GM23338 (cell line): Measurements from ENCODE around the gene THADA. TPM values are rescaled to one million over a fixed set of nuclear protein-coding genes. Genes with fewer than 3 reads are reported as not detected.

ENCODE experiments used
- ATAC-seq: fragments of 200-7000 bp; cut with Tn5 transposase; 3 replicates; pipeline ENCODE4 v1.9.1; 2020
- DNase-seq: peaks from one replicate; pipeline ENCODE4 v3.0.0-alpha.2; 2015; ENCODE audit warnings: low spot score
- H2AFZ ChIP-seq: fragments of 200-600 bp; sonication (generic); 2 replicates; pipeline ENCODE4 v1.8.0; 2016; ENCODE audit warnings: antibody characterized with exemption, mild to moderate bottlenecking, moderate library complexity
- H3F3A ChIP-seq: fragments of 200-600 bp; sonication (generic); replicated peaks from 2 replicates; pipeline ENCODE4 v1.8.0; 2017; ENCODE audit warnings: antibody characterized with exemption, mixed run types, low read depth
- H3K27ac ChIP-seq: fragments of 200-600 bp; sonication (generic); 2 replicates; pipeline ENCODE4 v1.6.1; 2016; ENCODE audit warnings: low read depth
- H3K27me3 ChIP-seq: fragments of 200-600 bp; sonication (generic); 2 replicates; pipeline ENCODE4 v1.8.0; 2016; ENCODE audit warnings: mild to moderate bottlenecking, mixed run types, moderate library complexity; ENCODE audit not compliant: insufficient read depth
- H3K36me3 ChIP-seq: fragments of 200-600 bp; sonication (generic); 2 replicates; pipeline ENCODE4 v1.8.0; 2016; ENCODE audit warnings: mild to moderate bottlenecking; ENCODE audit not compliant: insufficient read depth
- H3K4me1 ChIP-seq: fragments of 200-600 bp; sonication (generic); 2 replicates; pipeline ENCODE4 v1.8.0; 2016; ENCODE audit warnings: mild to moderate bottlenecking, moderate library complexity; ENCODE audit not compliant: insufficient read depth
- H3K4me2 ChIP-seq: fragments of 200-600 bp; sonication (generic); 2 replicates; pipeline ENCODE4 v1.7.1; 2017; ENCODE audit warnings: mixed run types
- H3K4me3 ChIP-seq: fragments of 200-600 bp; sonication (generic); 2 replicates; pipeline ENCODE4 v1.6.1; 2016; ENCODE audit warnings: mixed run types
- H3K79me2 ChIP-seq: fragments of 200-600 bp; sonication (generic); replicated peaks from 2 replicates; pipeline ENCODE4 v1.8.0; 2017; ENCODE audit warnings: mild to moderate bottlenecking; ENCODE audit not compliant: insufficient read depth
- H3K9me2 ChIP-seq: fragments of 200-600 bp; sonication (generic); 2 replicates; pipeline ENCODE4 v1.8.0; 2017; ENCODE audit not compliant: insufficient read depth
- H4K20me1 ChIP-seq: fragments of 200-600 bp; sonication (generic); replicated peaks from 2 replicates; pipeline ENCODE4 v1.8.0; 2017; ENCODE audit warnings: mild to moderate bottlenecking; ENCODE audit not compliant: insufficient read depth
- H3K27ac Mint-ChIP-seq: 2 replicates; pipeline ENCODE4 v1.8.0; 2020; ENCODE audit warnings: inconsistent platforms, mild to moderate bottlenecking, moderate library complexity, mixed read lengths
- H3K27me3 Mint-ChIP-seq: 3 replicates; pipeline ENCODE4 v1.8.0; 2022; ENCODE audit warnings: low read depth, mild to moderate bottlenecking, moderate library complexity, mixed read lengths, inconsistent platforms; ENCODE audit not compliant: insufficient read depth, poor library complexity
- H3K36me3 Mint-ChIP-seq: 3 replicates; pipeline ENCODE4 v1.8.0; 2021; ENCODE audit warnings: low read depth, mild to moderate bottlenecking, inconsistent platforms, moderate library complexity, mixed read lengths
- H3K4me1 Mint-ChIP-seq: 3 replicates; pipeline ENCODE4 v1.8.0; 2020; ENCODE audit warnings: mild to moderate bottlenecking, inconsistent platforms, mixed read lengths
- H3K4me3 Mint-ChIP-seq: 3 replicates; pipeline ENCODE4 v1.8.0; 2021; ENCODE audit warnings: moderate library complexity, mild to moderate bottlenecking, inconsistent platforms, mixed read lengths
- H3K9me3 Mint-ChIP-seq: 3 replicates; pipeline ENCODE4 v1.8.0; 2020; ENCODE audit warnings: moderate library complexity, mild to moderate bottlenecking, inconsistent platforms, mixed read lengths
- CREB1 ChIP-seq: fragments of 250-450 bp; sonication (Bioruptor Pico); IDR thresholded peaks from 2 replicates; pipeline ENCODE4 v1.5.0; 2020; ENCODE audit warnings: low read depth, mild to moderate bottlenecking, moderate library complexity
- EZH2 ChIP-seq: fragments of 200-600 bp; sonication (generic); IDR thresholded peaks from one replicate; pipeline ENCODE4 v1.8.0; 2017; ENCODE audit warnings: antibody characterized with exemption, mild to moderate bottlenecking, low read depth; ENCODE audit not compliant: unreplicated experiment
- JUNB ChIP-seq: IDR thresholded peaks from one replicate; pipeline ENCODE4 v1.6.1; 2016; ENCODE audit warnings: antibody characterized with exemption; ENCODE audit not compliant: unreplicated experiment
- NANOG ChIP-seq: IDR thresholded peaks from 2 replicates; pipeline ENCODE4 v1.6.1; 2016; ENCODE audit warnings: antibody characterized with exemption, borderline replicate concordance
- POLR2AphosphoS5 ChIP-seq: IDR thresholded peaks from 2 replicates; pipeline ENCODE4 v1.6.1; 2016; ENCODE audit warnings: antibody characterized with exemption, low read depth
- polyA plus RNA-seq: library from polyadenylated mRNA; unstranded; fragments of >200 nt; fragmentation: Nextera tagmentation; extraction: Ambion mirVana; gene quantifications from 2 replicates; pipeline ENCODE4 v1.2.1, GENCODE V29; 2016
- total RNA-seq: library from RNA; depleted of rRNA; stranded (reverse); fragments of >200 nt; shearing (Covaris generic); gene quantifications from 2 replicates; pipeline ENCODE4 v1.2.3, GENCODE V29; 2014
- TF ChIP-seq, protein P1 (sequence below): fragments of 250-450 bp; sonication (Bioruptor Pico); IDR thresholded peaks from 2 replicates; pipeline ENCODE4 v1.5.0; 2020; ENCODE audit warnings: mild to moderate bottlenecking, moderate library complexity
- TF ChIP-seq, protein P2 (sequence below), 2 experiments: fragments of 200-600 bp in 1 of 2; sonication (generic) in 1 of 2; conservative IDR thresholded peaks; 2 replicates each; pipeline versions ENCODE4 v1.5.1 to v1.6.1; 2016 to 2017; ENCODE audit warnings: antibody characterized with exemption in 2 of 2, low read depth in 2 of 2, mild to moderate bottlenecking in 2 of 2, moderate library complexity in 1 of 2
- TF ChIP-seq, protein P3 (sequence below): IDR thresholded peaks from one replicate; pipeline ENCODE4 v1.6.1; 2018; ENCODE audit warnings: antibody characterized with exemption; ENCODE audit not compliant: unreplicated experiment

Gene THADA
- total and polyA plus RNA-seq, 2 experiments from 2014 or later: 17.0 to 30.7 TPM

DNA sequence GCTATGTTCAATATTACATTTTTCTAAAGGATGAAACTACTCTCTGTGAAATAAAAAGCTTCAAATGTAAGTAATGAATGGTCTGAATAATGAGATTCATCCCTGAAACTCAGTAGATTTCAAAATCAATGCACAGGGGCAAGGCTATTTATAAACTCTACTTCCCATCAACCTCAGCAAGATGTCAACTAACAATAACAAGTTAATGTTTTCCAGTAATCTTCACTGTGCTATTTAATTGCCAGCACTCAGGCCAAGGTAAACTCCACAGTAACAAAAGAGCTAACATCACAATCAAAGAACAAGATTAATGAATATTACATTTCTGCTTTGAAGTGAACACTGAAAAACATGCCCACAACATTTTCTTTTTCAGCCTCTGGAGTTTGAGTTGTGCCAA, 225.1 kb downstream of the THADA start (continued):
- TF ChIP-seq, protein P1, sequence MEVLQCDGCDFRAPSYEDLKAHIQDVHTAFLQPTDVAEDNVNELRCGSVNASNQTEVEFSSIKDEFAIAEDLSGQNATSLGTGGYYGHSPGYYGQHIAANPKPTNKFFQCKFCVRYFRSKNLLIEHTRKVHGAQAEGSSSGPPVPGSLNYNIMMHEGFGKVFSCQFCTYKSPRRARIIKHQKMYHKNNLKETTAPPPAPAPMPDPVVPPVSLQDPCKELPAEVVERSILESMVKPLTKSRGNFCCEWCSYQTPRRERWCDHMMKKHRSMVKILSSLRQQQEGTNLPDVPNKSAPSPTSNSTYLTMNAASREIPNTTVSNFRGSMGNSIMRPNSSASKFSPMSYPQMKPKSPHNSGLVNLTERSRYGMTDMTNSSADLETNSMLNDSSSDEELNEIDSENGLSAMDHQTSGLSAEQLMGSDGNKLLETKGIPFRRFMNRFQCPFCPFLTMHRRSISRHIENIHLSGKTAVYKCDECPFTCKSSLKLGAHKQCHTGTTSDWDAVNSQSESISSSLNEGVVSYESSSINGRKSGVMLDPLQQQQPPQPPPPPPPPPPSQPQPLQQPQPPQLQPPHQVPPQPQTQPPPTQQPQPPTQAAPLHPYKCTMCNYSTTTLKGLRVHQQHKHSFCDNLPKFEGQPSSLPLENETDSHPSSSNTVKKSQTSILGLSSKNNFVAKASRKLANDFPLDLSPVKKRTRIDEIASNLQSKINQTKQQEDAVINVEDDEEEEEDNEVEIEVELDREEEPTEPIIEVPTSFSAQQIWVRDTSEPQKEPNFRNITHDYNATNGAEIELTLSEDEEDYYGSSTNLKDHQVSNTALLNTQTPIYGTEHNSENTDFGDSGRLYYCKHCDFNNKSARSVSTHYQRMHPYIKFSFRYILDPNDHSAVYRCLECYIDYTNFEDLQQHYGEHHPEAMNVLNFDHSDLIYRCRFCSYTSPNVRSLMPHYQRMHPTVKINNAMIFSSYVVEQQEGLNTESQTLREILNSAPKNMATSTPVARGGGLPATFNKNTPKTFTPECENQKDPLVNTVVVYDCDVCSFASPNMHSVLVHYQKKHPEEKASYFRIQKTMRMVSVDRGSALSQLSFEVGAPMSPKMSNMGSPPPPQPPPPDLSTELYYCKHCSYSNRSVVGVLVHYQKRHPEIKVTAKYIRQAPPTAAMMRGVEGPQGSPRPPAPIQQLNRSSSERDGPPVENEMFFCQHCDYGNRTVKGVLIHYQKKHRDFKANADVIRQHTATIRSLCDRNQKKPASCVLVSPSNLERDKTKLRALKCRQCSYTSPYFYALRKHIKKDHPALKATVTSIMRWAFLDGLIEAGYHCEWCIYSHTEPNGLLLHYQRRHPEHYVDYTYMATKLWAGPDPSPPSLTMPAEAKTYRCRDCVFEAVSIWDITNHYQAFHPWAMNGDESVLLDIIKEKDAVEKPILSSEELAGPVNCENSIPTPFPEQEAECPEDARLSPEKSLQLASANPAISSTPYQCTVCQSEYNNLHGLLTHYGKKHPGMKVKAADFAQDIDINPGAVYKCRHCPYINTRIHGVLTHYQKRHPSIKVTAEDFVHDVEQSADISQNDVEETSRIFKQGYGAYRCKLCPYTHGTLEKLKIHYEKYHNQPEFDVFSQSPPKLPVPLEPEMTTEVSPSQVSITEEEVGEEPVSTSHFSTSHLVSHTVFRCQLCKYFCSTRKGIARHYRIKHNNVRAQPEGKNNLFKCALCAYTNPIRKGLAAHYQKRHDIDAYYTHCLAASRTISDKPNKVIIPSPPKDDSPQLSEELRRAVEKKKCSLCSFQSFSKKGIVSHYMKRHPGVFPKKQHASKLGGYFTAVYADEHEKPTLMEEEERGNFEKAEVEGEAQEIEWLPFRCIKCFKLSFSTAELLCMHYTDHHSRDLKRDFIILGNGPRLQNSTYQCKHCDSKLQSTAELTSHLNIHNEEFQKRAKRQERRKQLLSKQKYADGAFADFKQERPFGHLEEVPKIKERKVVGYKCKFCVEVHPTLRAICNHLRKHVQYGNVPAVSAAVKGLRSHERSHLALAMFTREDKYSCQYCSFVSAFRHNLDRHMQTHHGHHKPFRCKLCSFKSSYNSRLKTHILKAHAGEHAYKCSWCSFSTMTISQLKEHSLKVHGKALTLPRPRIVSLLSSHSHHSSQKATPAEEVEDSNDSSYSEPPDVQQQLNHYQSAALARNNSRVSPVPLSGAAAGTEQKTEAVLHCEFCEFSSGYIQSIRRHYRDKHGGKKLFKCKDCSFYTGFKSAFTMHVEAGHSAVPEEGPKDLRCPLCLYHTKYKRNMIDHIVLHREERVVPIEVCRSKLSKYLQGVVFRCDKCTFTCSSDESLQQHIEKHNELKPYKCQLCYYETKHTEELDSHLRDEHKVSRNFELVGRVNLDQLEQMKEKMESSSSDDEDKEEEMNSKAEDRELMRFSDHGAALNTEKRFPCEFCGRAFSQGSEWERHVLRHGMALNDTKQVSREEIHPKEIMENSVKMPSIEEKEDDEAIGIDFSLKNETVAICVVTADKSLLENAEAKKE (CRISPR knock-in tag): no peak
- TF ChIP-seq, protein P2, sequence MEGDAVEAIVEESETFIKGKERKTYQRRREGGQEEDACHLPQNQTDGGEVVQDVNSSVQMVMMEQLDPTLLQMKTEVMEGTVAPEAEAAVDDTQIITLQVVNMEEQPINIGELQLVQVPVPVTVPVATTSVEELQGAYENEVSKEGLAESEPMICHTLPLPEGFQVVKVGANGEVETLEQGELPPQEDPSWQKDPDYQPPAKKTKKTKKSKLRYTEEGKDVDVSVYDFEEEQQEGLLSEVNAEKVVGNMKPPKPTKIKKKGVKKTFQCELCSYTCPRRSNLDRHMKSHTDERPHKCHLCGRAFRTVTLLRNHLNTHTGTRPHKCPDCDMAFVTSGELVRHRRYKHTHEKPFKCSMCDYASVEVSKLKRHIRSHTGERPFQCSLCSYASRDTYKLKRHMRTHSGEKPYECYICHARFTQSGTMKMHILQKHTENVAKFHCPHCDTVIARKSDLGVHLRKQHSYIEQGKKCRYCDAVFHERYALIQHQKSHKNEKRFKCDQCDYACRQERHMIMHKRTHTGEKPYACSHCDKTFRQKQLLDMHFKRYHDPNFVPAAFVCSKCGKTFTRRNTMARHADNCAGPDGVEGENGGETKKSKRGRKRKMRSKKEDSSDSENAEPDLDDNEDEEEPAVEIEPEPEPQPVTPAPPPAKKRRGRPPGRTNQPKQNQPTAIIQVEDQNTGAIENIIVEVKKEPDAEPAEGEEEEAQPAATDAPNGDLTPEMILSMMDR (conservative IDR thresholded peaks at IDR 0.05; ENCODE audit: low read depth in 2 of 2): no peak
- TF ChIP-seq NANOG (no peak), CREB1 (CRISPR knock-in tag) (no peak)

DNA sequence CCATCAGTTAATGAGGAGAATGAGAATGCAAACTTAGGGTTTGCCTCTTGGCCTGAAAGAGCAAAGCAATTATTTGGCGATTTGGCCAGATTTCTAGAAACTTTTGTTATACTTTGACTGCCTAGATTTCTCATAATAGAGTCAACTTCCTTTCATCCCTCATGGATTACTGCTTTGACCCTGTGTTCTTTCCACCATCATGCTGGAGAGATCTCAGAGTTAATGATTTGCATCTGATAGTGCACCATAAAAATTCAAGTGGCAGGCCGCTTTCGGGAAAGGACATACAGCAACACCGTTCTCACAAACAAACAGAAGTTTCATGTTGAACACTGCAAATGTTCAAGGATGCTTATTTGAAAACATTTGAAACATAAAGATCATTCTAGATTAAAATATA, 225.7 kb downstream of the THADA start:
- Mint-ChIP-seq H3K4me3 (no peak overlapping the region), H3K4me1 (peaks cover 20% of the 10 kb centered on the region; the same call in 2 of the 3 replicates), H3K27ac (no peak overlapping the region), H3K9me3 (no peaks in the 10 kb centered on the region), H3K36me3 (no peaks in the 10 kb centered on the region), H3K27me3 (peaks cover 3% of the 10 kb centered on the region)
- Histone ChIP-seq H2AFZ (no peak overlapping the region), H3K4me3 (no peak overlapping the region), H3K4me2 (no peak overlapping the region), H3K9me2 (no peaks in the 10 kb centered on the region), H3K27ac (no peak overlapping the region), H3K27me3 (no peaks in the 10 kb centered on the region), H3K79me2 (no peaks in the 10 kb centered on the region), H3K4me1 (peaks cover 17% of the 10 kb centered on the region; the same call in 1 of the 2 replicates), H4K20me1 (no peaks in the 10 kb centered on the region), H3K36me3 (no peaks in the 10 kb centered on the region), H3F3A (no peaks in the 10 kb centered on the region)
- DNase-seq: no peak
- TF ChIP-seq JUNB: no peak
- TF ChIP-seq EZH2: no peak
- no peak for TF ChIP-seq POLR2AphosphoS5
- TF ChIP-seq, protein P3, sequence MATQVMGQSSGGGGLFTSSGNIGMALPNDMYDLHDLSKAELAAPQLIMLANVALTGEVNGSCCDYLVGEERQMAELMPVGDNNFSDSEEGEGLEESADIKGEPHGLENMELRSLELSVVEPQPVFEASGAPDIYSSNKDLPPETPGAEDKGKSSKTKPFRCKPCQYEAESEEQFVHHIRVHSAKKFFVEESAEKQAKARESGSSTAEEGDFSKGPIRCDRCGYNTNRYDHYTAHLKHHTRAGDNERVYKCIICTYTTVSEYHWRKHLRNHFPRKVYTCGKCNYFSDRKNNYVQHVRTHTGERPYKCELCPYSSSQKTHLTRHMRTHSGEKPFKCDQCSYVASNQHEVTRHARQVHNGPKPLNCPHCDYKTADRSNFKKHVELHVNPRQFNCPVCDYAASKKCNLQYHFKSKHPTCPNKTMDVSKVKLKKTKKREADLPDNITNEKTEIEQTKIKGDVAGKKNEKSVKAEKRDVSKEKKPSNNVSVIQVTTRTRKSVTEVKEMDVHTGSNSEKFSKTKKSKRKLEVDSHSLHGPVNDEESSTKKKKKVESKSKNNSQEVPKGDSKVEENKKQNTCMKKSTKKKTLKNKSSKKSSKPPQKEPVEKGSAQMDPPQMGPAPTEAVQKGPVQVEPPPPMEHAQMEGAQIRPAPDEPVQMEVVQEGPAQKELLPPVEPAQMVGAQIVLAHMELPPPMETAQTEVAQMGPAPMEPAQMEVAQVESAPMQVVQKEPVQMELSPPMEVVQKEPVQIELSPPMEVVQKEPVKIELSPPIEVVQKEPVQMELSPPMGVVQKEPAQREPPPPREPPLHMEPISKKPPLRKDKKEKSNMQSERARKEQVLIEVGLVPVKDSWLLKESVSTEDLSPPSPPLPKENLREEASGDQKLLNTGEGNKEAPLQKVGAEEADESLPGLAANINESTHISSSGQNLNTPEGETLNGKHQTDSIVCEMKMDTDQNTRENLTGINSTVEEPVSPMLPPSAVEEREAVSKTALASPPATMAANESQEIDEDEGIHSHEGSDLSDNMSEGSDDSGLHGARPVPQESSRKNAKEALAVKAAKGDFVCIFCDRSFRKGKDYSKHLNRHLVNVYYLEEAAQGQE: no peak
- ATAC-seq: no peak
